ENCODE results near the gene PPP2R5C. TPM values are rescaled to one million over a fixed set of nuclear protein-coding genes. Genes with fewer than 3 reads are reported as not detected.
"Not testable (repeated sequence)": the region's sequence is repeated elsewhere in the genome, so short reads cannot be mapped to it uniquely, and the experiment has no call there.

PPP2R5C gene
- polyA plus RNA-seq, 1 donor from 2014 or later: 111 TPM

DNA sequence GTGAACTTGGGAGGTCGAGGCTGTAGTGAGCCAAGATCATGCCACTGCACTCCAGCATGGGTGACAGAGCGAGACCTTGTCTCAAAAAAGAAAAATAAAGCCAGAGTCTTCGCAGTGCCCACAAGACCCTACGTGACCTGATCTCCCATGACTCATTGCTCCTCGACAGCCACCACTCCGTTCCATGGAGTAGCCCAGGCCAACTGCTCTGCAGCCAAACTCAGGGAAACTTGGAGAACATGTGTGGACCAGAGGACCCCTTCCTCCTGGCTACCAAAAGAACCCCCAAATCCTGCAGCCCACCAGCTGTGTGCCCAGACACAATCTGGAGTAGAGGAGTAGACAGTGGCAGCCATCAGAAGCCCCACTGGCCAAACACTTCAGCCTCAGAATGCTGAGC, 32.1 kb upstream of the PPP2R5C start:
- Histone ChIP-seq H3K36me3 (ENCODE audit: insufficient read depth, low read length) (no peaks in the 10 kb centered on the region), H3K9me3 (ENCODE audit: low read length) (no peaks in the 10 kb centered on the region), H3K79me2 (replicated peaks; ENCODE audit: insufficient read depth, low read length) (no peaks in the 10 kb centered on the region), H4K20me1 (ENCODE audit: insufficient read depth) (no peaks in the 10 kb centered on the region), H2AFZ (ENCODE audit: low read depth, low read length) (no peak overlapping the region), H3K4me2 (ENCODE audit: low read length) (no peak overlapping the region), H3K9me2 (ENCODE audit: insufficient read depth, low read length) (no peaks in the 10 kb centered on the region), H3F3A (ENCODE audit: insufficient read depth, low read length, poor library complexity, severe bottlenecking) (no peaks in the 10 kb centered on the region), H3K9ac (ENCODE audit: low read length) (no peak overlapping the region), H3K4me3 (ENCODE audit: low read length) (no peak overlapping the region), H3K27me3 (ENCODE audit: insufficient read depth, low read depth, low read length) (no peaks in the 10 kb centered on the region), H3K27ac (ENCODE audit: low read length) (no peak overlapping the region)
- TF ChIP-seq REST (IDR thresholded peaks at IDR 0.05; ENCODE audit: borderline replicate concordance) (no peak), POLR2AphosphoS5 (IDR thresholded peaks at IDR 0.05) (no peak), TAF1 (IDR thresholded peaks at IDR 0.05; ENCODE audit: low read depth) (no peak), MXI1 (conservative IDR thresholded peaks at IDR 0.05; ENCODE audit: poor library complexity, severe bottlenecking) (no peak), EZH2 (IDR thresholded peaks at IDR 0.05; ENCODE audit: borderline replicate concordance, insufficient read depth, low read length, poor library complexity, severe bottlenecking) (no peak), EP300 (conservative IDR thresholded peaks at IDR 0.05; ENCODE audit: poor library complexity, severe bottlenecking) (no peak), CTCF (IDR thresholded peaks at IDR 0.05; ENCODE audit: poor library complexity, severe bottlenecking) (no peak), SMC3 (conservative IDR thresholded peaks at IDR 0.05; ENCODE audit: poor library complexity) (no peak), RAD21 (conservative IDR thresholded peaks at IDR 0.05) (no peak)

DNA sequence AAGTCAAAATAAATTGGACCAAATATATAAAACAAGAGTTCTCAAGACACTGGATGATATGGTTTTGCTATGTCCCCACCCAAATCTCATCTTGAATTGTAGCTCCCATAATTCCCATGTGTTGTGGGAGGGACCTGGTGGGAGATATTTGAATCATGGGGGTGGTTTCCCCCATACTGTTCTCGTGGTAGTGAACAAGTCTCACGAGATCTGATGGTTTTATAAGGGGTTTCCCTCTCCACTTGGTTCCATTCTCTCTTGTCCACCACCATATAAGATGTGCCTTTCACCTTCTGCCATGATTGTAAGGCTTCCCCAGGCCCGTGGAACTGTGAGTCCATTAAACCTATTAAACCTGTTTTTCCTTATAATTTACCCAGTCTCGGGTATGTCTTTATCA, 31.4 kb upstream of the PPP2R5C start:
- not testable (repeated sequence) for H3K9me2 ChIP-seq (ENCODE audit: insufficient read depth, low read length); H3K79me2 ChIP-seq (replicated peaks; ENCODE audit: insufficient read depth, low read length); H3K27ac ChIP-seq (ENCODE audit: low read length); H3K4me3 ChIP-seq (ENCODE audit: low read length); H3K9ac ChIP-seq (ENCODE audit: low read length); H3K4me2 ChIP-seq (ENCODE audit: low read length); H3K36me3 ChIP-seq (ENCODE audit: insufficient read depth, low read length); H4K20me1 ChIP-seq (ENCODE audit: insufficient read depth); H3K9me3 ChIP-seq (ENCODE audit: low read length); H2AFZ ChIP-seq (ENCODE audit: low read depth, low read length); H3K27me3 ChIP-seq (ENCODE audit: insufficient read depth, low read depth, low read length); H3F3A ChIP-seq (ENCODE audit: insufficient read depth, low read length, poor library complexity, severe bottlenecking)

DNA sequence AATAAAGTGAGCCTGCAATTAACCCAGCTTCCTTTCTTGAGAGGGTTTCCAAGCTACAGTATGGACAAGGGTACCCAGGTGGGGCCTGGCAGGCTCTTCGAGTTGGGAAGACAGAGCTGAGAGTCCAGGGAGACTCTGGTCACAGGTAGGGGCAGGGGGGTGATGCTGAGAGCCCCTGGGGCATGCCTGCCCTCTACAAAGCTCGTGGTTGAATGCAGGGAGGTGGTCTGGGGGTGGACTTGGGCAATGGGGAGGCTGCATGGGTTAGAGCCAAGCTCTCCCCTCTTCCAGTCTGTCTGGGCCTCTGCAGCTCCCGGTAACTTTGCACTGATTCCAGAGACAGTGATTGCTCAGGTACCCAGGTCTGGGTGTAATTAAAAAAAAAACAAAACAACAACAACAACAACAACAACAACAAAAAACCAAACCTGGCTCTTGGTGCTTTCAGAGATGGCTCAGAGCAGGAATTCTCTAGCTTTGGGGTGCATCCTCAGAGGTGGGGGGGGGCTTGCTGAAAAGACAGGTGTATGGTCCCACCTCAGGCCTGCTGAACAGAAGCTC, 30.8 kb upstream of the PPP2R5C start:
- no peak overlapping the region for H3K4me3 ChIP-seq (ENCODE audit: low read length)
- H3F3A ChIP-seq (ENCODE audit: insufficient read depth, low read length, poor library complexity, severe bottlenecking): no peaks in the 10 kb centered on the region
- H3K27me3 ChIP-seq (ENCODE audit: insufficient read depth, low read depth, low read length): no peaks in the 10 kb centered on the region
- H3K36me3 ChIP-seq (ENCODE audit: insufficient read depth, low read length): no peaks in the 10 kb centered on the region
- no peaks in the 10 kb centered on the region for H3K9me3 ChIP-seq (ENCODE audit: low read length)
- H4K20me1 ChIP-seq (ENCODE audit: insufficient read depth): no peaks in the 10 kb centered on the region
- no peak overlapping the region for H3K9ac ChIP-seq (ENCODE audit: low read length)
- H3K4me2 ChIP-seq (ENCODE audit: low read length): no peak overlapping the region
- no peaks in the 10 kb centered on the region for H3K79me2 ChIP-seq (replicated peaks; ENCODE audit: insufficient read depth, low read length)
- TF ChIP-seq SMC3 (conservative IDR thresholded peaks at IDR 0.05; ENCODE audit: poor library complexity) (no peak), CTCF (IDR thresholded peaks at IDR 0.05; ENCODE audit: poor library complexity, severe bottlenecking) (no peak), REST (IDR thresholded peaks at IDR 0.05; ENCODE audit: borderline replicate concordance) (no peak), TAF1 (IDR thresholded peaks at IDR 0.05; ENCODE audit: low read depth) (no peak), RAD21 (conservative IDR thresholded peaks at IDR 0.05) (no peak), EP300 (conservative IDR thresholded peaks at IDR 0.05; ENCODE audit: poor library complexity, severe bottlenecking) (no peak), EZH2 (IDR thresholded peaks at IDR 0.05; ENCODE audit: borderline replicate concordance, insufficient read depth, low read length, poor library complexity, severe bottlenecking) (no peak), MXI1 (conservative IDR thresholded peaks at IDR 0.05; ENCODE audit: poor library complexity, severe bottlenecking) (no peak), POLR2AphosphoS5 (IDR thresholded peaks at IDR 0.05) (no peak)
- H2AFZ ChIP-seq (ENCODE audit: low read depth, low read length): no peak overlapping the region
- no peak overlapping the region for H3K27ac ChIP-seq (ENCODE audit: low read length)
- H3K9me2 ChIP-seq (ENCODE audit: insufficient read depth, low read length): no peaks in the 10 kb centered on the region
